HG02870 (cell line): ENCODE data around the gene PRR19.

Source experiments
- ATAC-seq: cut with Tn5 transposase; IDR thresholded peaks from one replicate; pipeline ENCODE4 v1.9.1; 2021; ENCODE audit warnings: mild to moderate bottlenecking, moderate library complexity; ENCODE audit not compliant: unreplicated experiment

Gene PRR19

GRCh38 chr19:42344336-42344893 lies 42.5 kb downstream of the PRR19 start:
- no peak for ATAC-seq

DNA sequence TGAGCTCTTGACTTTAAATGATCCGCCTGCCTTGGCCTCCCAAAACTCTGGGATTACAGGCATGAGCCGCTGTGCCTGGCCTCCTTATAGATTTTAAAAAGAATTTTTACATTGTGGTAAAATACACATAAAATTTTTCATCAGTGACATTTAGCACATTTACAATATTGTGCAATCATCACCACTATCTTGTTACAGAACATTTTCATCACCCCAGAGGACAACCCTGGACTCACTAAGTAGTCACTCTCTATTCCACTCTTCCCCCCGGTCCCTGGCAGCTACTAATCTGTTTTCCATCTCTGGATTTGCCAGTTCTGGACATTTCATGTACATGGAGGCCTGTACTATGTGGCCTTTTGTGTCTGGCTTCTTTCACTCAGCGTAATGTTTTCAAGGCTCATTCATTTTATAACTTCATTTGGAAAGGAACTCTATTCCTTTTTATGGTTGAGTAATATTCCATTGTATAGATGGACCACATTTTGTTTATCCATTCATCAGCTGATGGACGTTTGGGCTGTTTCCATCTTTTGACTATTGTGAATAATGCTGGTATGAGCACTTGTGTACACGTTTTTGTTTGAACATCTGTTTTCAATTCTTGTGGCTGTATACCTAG lies 43.4 kb downstream of the PRR19 start:
- no peak for ATAC-seq

- no peak for ATAC-seq
Observed at GRCh38 chr19:42348211-42348610, 46.3 kb downstream of the PRR19 start.

- ATAC-seq = no peak
Observed at GRCh38 chr19:42349378-42350107, 47.6 kb downstream of the PRR19 start.

DNA sequence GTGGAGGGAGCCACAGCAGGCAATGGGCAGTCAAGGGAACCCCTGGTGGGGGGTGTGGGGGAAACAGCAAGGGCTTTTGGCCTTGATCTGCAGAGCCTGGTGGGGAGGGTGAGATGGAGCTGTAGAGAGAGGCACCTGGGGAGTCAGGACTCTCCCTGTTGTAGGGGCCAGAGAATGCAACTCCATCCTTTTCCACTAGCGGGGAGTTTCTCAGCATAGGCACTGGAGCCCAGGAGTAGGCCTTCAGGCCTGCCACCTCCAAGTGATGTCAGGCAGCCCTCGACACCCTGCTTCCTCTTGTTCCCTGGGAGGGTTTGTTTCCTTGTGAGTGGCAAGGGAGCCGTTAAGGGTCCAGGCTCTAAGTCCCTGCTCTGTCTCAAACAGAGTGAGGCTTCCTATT lies 48.5 kb downstream of the PRR19 start:
- no peak for ATAC-seq

- ATAC-seq = no peak
Observed at GRCh38 chr19:42351079-42351735, 49.3 kb downstream of the PRR19 start.

DNA sequence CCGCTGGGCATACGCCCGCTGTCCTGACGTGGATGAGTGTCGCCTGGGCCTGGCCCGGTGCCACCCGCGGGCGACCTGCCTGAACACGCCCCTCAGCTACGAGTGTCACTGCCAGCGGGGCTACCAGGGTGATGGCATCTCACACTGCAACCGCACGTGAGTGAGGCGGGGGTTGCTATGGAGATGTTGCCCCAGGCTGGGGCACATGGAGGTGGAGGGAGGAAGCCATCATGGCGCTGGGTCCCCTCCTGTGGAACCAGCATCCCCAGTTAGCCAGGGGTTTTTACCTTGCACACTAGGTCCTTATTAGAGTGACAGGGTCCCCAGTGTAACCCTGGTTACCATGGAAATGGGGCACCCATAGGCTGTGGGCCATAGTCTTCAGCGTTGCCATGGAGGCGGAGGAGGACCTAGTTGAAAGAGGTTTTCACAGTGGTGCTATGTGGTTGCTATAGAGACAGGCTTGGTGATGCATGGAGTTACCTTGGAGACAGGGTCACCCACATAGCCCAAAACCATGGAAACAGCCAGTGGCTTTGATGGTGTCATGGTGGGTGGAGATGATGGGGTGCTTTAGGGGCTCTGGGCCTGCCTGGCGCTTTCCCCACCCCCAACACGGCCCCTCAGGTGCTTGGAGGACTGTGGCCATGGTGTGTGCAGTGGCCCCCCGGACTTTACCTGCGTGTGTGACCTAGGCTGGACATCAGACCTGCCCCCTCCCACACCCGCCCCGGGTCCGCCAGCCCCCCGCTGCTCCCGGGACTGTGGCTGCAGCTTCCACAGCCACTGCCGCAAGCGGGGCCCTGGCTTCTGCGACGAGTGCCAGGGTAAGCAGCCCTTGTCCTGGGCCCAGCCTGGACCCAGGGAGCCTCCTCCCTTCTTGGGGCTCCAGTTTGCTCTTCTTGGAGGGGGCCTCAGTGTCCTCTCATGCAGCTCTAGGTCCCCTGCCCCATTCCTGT lies 50.6 kb downstream of the PRR19 start:
- no peak for ATAC-seq

GRCh38 chr19:42353341-42354015 lies 51.5 kb downstream of the PRR19 start:
- no peak for ATAC-seq

GRCh38 chr19:42355896-42356295 lies 54.0 kb downstream of the PRR19 start:
- no peak for ATAC-seq

DNA sequence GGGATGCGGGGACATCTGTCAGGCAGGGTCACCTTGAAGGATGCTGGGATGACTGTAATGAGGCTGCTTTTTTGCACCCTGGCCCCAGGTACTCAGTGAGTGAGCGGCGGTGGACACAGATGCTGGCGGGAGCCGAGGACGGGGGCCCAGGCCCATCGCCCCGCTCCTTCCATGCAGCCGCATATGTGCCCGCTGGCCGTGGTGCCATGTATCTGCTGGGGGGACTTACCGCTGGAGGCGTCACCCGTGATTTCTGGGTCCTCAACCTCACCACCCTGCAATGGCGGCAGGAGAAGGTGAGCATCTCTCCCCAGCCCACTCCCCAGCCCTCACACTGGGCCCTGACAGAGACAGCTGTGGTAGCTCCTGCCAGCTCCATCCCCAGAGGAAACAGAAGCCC lies 54.8 kb downstream of the PRR19 start:
- no peak for ATAC-seq

DNA sequence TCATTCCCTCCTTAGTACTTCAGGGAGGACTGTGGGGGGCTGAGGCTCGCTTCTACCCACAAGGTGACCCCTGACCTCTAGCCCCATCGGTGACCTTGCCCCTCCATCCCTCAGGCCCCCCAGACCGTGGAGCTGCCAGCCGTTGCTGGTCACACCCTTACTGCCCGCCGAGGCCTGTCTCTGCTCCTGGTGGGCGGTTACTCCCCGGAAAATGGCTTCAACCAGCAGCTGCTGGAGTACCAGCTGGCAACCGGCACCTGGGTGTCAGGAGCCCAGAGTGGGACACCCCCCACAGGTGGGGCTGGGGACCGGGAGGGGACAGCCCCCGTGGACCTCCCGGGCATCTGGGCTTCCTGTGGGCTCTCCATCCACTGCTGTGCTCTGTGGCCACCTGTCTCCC lies 55.4 kb downstream of the PRR19 start:
- no peak for ATAC-seq
